Hematopoietic multipotent progenitor cell treated with erythropoietin and hydrocortisone succinate and interleukin-3 and kit ligand, for 6 days (in vitro differentiated cells): ENCODE measurements around the gene RABGAP1L.
"Not testable (repeated sequence)": the region's sequence is repeated elsewhere in the genome, so short reads cannot be mapped to it uniquely, and the experiment has no call there.

Source experiments
- DNase-seq: peaks from one replicate; pipeline ENCODE4 v3.0.0-alpha.2; 2015

RABGAP1L gene

DNA sequence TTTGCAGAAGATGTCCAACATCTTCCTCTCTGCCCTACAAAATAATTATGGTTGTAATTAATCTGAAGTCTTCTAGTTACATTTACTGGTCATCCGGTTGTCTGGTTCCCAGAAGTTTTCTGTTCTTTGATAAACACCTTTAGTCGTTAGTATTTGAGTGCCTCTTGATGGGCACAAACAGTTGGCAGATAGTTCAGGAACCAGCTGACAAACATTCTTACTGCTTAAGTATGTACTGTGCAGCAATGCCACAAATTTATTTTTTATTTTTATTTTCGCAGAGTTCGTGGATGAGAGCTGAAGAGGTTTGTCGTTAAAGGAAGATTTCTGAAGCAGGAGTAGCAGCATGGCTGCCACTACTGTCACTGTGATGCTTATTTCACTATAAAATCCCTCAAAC lies 84.7 kb downstream of the RABGAP1L start:
- no peak for DNase-seq

DNA sequence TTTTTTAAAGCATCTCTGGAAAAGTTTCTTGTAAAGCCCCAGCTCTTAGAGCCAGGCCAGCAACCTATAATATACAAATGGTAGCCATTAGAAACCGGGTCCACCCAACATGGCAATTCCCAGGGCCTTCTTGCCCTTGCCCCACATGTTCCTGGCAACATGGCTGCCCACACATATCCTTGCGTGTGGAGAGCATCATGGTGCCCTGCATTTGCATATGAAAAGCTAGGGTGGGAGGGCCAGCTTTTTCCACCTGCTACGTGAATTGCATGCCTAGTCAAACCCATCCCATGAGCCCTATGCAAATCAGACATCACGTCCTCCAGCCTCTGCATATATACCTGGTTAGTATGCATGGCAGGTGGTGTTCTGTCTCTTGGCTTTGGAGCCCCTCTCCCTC lies 88.2 kb downstream of the RABGAP1L start:
- DNase-seq, result no peak

DNA sequence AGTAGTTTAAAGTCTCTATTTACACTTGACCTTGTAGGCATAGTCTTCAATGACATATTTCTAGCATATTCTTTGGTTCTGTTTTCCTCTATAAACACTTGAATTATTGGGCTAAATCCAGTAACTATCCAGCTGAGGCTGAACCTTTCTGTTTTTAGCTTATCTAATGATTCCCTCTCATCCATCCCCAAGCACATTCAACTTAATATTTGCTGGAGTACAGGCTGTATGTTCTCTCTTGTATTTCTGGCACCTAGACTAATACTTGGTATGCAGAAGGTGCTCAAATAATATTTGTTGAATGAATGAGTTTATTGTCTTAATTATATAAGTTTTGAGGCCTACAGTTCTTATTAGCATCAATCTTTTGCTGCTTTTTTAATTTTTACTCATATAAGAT lies 88.7 kb downstream of the RABGAP1L start:
- DNase-seq, result no peak

DNA sequence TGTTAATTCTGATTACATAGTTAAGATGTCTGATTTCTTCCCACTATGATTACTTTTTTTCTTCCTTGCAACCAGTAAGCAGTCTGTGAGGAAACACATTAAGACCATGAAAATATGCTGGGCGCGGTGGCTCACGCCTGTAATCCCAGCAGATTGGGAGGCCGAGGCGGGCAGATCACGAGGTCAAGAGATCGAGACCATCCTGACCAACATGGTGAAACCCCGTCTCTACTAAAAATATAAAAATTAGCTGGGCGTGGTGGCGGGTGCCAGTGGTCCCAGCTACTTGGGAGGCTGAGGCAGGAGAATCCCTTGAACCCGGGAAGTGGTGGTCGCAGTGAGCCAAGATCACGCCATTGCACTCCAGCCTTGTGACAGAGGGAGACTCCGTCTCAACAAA lies 97.1 kb downstream of the RABGAP1L start:
- DNase-seq, result not testable (repeated sequence)

DNA sequence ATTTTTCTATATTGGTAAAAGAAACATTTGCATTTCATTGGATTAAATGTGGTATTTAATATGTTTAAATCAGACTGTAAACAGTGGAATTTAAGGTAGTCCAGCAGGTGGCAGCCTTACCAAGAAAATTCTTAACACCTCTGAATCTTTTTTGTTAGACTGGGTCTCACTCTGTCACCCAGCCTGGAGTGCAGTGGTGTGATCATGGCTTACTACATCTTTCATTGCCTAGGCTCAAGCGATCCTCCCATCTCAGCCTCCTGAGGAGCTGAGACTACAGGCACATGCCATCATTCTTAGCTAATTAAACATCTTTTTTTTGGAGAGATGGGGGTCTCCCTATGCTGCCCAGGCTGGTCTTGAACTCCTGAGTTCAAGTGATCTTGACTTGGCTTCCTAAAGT lies 98.8 kb downstream of the RABGAP1L start:
- DNase-seq, result peak; percentile 80

DNA sequence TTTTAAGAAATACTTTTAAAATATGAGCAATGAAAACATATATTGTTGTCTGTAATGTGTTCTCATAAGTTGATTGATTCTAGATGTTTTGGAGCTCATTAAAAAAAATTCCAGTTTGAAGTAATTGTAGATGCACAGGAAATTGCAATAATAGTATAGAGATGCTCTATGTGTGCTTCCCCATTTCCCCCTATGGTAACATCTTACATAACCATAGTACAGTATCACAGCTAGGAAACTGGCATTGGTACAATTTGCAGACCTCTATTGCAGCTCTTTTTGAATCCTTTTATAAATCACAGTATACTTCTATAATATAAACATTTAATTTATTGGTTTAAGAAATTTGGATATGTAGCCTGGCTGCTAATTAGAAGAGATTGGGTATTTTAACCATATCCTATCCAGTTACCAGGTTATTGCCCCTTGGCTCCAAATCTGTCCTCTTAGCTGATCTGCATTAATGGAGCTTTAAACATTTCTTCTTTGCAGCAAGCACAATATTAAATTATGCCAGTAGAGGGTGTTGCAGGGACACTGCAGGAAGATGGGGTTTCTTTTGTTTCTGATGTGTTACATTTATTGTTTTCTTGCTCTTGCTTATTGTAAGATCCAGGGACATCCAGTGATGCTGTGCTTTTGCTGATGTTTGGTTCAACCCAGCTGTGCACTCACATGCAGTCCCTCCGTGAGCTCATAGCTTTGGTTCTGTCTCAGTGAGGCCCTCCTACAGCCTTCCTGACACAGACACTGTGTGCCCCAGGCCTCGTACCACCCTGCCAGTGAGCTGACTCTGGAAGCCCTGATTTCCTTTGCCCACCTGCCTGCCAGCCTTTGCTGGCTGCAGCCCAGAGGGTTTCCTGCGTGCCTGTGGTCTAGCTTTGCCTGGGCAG lies 103.3 kb downstream of the RABGAP1L start:
- DNase-seq, result peak; percentile 78

DNA sequence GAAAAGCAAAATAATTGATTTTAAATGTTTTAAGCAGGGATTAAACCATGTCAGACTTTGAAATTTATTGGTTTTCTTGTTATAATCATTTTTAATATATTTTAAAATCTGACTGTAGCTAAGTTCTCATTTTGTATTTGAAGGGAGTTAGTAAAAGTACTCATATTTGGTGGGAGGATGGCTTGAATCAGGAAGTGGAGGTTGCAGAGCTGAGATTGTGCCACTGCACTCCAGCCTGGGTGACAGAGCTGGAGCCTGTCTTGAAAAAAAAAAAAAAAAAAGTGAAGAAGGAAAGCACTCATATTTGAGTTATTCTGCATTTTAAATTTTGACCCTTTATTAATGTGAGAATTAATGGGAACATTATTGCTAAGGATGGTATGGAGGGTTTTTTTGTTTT lies 106.0 kb downstream of the RABGAP1L start:
- DNase-seq, result no peak

DNA sequence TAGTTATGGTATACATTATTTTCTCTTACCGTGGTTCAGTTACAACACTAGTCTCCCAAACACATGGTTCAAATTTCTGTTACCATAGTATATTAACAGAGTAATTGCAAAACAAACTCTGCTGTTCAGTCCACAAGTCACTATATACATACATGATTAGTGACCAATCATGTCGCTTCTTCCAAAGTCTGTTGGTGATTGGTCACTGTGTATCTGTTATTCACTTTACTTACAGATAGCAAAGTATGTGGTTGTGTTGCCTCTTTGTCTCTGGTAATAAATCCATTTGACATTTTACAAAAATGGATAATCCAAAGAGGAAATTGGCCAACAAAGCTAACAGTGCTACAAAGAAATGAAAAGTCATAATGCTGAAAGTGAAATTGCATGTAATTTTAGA lies 107.2 kb downstream of the RABGAP1L start:
- no peak for DNase-seq

DNA sequence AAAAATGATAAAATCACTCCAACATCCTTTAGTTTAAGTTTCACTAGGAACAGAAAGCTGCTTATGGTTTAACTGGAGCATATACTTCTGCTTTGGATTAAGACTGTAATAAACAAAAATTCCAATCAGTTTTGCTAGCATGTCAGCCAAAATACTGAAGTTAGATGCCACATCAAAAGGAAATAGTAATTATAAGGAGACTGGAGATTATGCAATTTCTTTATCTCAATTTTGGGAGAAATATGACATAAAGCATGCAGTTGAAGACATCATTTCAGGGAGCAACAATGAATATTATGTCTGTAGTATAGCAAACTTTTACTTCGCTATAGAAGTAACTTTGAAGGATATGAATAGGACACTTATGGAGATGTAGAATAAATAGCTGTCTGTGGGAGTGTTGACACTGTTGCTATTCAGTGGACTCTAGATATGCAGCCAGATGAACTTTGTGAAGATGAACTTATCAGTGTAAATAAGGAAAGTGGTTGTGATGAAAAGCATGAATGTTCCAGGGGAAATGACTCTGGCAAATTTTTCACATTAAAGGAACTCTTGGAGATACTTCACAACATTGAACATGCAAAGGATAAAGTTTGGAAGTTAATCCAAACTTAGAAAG lies 107.8 kb downstream of the RABGAP1L start:
- no peak for DNase-seq

DNA sequence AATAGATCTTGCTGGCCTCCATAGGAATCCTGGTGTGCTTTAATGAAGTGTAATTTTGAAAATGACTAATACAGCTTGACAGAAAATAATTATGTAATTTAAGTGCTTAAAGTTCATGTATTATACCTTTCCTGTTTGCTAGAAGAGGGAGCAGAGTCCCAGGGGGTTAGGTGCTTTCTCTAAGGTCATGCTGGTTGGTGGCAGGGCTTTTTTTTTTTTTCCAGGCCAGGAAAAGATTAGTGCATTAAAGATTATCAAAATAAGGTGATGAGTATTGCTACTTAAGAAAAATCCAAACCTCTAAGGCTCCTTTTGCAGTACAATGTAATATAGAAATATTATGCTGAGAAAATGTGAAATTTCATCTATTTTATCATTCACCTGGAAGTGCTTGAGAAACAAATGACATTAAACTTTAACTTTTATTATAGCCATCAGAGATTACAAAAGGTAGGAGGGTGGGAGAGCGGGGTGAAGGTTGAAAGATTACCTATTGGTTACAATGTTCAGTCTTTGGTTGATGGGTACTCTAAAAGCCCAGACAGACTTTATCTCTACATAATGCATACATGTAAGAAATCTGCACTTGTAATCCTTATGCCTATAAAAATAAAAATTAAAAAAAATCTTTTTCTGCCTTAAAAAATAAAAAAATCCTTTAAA lies 110.8 kb downstream of the RABGAP1L start:
- no peak for DNase-seq

DNA sequence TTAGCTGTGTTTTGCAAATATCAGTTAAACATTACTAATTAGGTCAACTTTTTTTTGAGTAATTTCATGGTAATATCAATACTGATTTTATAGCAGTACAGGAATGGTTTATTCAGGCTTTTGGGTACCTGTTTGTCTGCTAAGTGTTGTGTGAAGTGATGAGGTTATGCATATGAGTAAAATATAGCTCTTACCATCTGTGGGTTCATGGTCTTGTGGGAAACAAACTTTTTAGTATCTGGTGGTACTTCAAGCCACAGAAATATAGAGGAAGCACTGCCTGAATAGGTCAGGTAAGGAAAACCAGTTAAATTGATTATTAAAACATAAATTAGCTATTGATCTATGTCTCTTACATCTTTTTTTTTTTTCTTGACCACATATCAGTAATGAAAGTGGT lies 113.9 kb downstream of the RABGAP1L start:
- DNase-seq, result no peak

DNA sequence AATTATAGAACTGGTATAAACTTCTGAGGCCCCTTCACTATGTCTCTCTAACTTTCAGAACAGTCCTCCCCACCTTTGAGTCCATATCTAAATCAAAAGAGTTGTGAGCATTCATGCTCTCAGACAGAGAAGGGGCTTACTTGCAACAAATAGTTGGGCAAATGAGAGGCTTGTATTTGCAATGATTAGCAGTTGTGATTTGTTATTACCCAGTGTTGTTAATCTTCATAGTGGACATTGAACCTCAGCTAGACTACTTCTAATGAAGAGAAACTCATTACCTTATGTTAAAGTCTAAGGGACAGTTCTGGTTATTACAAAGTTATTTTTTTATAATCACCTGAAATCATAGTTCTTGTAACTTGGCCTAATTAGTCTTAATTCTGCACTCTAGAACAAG lies 114.5 kb downstream of the RABGAP1L start:
- no peak for DNase-seq

DNA sequence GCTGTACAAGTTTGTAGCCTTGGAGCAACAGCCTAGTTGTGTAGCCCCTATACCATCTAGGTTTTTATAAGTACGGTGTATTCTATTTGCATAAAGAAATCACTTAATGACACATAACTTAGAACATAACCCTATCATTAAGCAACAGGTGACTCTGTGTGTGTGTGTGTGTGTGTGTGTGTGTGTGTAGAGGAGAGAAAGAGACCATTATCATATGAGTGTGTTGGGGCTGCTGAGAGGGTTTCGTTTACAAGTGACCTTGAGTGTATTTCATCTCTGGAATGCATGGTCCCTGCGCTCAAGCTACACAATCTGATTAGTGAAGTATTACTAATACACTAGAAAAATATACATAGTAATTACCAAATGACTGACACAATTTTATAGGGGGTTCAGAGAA lies 115.1 kb downstream of the RABGAP1L start:
- no peak for DNase-seq

DNA sequence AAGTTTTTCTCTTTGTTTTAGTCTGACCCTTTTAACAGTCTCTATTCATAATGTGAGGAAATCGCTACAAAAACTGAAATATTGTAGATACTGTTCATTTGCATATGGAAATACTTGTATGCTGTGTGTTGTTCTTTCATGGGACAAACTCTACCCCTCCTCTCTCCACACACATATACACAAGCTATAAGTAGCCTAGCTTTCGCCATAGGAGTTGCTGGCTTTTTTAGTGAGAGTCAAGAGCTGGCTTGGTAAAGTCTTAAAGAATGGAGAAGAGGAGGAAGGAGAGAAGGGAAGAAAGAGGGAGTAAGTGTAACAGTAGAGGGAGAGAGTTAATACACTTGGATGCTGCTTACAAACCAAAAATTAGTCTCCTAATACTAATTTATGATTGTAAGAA lies 115.6 kb downstream of the RABGAP1L start:
- no peak for DNase-seq

DNA sequence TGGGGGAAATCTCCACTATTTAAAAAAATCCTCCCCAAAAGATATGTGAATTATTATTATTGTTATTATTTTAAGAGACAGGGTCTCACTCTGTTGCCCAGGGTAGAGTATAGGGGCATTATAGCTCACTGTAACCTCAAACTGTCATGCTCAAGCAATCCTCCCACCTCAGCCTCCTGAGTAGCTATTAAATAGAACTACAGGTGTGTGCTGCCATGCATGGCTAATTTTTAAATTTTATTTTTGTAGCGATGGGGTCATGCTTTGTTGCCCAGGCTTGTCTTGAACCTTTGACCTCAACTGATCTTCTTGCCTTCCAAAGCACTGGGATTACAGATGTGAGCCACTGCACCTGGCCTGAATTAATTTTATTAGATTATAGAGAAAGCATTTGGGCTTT lies 116.8 kb downstream of the RABGAP1L start:
- DNase-seq, result no peak

DNA sequence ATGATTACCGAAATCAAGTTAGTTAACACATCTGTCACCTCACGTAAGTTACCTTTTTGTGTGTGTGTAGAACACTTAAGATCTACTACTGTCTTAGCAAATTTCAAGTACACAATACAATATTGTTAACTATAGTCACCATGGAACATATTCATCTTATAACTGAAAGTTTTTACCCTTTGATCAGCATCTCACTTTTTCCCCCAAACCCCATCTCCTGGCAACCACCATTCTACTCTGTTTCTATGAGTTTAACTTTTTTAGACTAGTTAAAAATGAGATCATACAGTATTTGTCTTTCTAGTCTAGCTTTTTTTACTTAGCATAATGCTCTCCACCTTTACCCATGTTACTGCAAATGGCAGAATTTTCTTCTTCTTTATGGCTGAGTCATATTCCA lies 124.7 kb downstream of the RABGAP1L start:
- DNase-seq, result no peak

DNA sequence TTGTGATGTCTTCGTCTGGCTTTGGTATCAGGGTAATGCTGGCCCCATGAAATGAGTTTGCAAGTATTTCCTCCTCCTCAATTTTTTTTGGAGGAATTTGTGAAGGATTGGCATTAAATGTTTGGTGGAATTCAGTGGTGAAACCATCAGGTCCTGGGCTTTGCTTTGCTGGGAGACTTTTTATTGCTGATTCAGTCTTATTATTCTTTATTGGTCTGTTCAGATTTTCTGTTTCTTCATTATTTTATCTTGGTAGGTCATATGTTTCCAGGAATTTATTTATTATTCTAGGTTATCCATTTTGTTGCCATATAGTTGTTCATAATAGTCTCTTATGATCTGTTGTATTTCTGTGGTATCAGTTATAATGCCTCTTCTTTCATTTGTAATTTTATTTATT lies 126.7 kb downstream of the RABGAP1L start:
- DNase-seq, result no peak

DNA sequence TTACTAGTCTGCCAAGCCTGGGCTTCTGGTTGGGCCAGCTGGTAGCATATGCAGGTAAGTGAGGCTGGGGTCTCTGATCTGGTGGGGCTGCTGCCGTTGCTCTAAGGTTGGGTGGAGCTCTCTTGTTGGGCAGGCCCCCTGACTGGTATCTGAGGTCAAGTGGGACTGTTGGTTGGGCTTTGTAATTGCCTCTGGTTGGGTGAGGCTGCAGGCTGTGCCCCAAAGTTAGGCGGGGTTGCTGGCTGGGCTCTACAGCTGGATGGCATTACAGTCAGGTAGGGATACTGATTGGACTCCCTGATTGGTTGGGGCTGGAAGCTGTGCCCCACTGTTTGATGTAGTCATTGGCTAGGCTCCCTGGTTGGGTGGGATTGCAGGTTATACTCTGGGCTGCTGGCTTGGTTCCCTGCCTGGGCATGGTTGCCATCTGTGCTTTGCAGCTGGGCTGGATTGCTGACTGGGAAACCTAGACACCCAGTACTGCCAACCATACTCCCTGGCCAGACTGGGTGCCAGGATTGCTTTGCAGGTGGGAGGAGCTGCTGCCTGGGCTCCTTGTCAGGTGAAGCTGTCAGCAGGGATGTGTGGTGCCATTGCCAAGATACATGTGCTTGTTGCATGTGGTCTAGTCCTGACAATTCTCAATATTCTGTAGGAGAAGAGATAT lies 130.5 kb downstream of the RABGAP1L start:
- no peak for DNase-seq

DNA sequence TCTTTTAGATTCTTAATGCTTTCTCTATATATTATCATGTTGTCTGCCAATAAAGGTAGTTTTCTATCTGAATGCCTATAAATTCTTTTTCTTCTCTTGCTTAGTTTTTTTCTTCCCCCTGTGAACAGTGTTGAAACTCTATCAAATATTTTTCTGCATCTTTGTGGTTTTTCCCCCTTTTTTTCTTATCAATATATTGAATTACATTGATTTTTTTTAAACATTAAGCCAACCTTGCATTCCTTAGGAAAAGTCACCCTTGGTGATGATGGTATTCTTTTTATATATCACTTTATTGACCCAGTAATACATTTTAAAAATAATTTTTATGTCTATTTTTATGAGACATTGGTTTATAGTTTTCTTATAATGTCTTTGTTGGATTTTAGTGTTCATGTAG lies 131.7 kb downstream of the RABGAP1L start:
- DNase-seq, result no peak

DNA sequence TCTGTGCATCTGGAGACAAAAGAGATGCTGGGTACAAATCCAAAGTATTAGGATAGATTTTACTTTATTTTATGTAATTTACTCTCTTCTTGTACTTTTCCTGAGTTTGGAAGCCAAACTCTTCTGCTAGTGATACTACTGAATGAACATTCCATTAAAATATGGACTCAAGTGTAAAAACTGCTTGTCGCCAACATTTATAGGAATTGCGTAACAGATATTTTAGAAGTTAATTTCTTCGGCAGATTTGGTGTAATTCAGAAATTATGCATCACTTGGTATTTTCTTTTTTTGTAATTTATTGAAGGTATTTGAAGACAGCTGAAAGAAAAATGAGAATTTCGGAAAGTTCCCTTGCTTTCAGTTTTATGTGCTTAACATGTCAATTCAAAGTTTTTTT lies 137.0 kb downstream of the RABGAP1L start:
- no peak for DNase-seq

DNA sequence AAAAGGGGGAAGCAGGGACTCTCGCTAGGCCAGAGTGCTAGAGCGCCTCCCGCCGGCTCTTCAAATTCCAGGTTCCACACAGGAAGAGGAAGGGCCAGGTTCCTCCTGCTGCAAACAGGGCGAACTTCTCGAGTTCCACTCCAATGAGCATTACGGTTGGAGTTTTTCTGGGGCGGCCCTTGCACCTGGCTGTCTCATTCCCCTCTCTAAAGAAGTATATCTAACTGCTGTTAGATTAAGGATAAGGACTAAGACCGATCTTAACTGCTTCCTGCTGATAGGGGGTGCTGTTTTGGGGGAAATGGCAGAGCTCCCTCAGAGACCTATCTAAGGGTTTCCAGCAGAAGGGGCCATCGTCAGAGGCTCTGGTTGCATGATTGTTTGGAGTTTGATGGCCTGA lies 138.0 kb downstream of the RABGAP1L start:
- no peak for DNase-seq

DNA sequence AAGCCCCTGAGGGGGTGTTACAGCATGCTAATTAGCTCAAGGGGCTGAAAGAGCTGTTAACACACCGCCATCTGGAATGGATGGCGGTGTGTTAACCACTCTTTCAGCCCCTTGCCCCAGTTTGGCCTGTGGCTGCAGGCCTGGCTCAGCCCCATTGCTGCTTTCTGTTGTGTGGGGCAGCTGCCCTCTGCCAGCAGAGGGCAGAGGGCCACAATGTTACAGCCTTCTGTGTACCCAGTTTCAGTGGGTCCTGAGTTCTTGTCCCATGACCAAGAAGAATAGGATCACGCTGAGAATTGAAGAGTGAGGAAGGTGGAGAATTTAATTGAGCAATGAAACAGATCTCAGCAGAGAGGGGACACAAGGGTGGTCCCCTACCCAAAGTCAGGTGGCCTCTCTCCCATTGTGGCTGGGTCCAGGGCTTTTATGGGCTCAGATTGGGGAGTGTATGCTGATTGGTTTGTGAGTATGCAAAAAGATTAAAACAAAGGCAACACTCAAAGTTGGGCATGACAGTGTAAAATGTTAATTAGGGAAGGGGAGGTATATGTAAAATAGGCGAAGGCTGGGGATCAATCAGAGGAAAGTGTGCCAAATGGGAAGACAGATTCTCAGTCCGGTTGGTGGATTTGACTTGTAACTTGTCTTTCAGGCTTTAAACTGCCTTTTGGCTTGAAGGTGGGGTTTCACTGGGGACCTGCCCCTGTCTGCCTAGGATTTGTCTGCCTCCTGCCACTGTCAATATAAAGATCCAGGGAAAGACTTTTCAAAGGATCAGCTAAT lies 142.2 kb downstream of the RABGAP1L start:
- peak; percentile 5 for DNase-seq

DNA sequence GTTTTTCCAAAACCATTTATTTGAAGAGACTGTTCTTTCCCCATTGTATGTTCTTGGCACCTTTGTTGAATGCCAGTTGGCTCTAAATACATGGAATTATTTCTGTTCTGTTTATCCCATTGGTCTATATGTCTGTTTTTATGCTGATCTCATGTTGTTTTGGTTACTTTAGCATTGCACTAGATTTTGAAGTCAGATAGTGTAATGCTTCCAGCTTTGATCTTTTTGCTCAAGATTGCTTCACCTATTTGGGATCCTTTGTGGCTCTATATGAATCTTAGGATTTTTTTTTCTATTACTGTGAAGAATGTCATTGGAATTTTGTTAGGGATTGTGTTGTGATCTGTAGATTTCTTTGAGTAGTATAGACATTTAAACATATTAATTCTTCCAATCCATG lies 149.3 kb downstream of the RABGAP1L start:
- DNase-seq, result no peak
